ENCODE data around the gene NXPH3.
A peak's percentile ranks its signal among the peaks of the same experiment; 100 is the strongest.

The NXPH3 gene

DNA sequence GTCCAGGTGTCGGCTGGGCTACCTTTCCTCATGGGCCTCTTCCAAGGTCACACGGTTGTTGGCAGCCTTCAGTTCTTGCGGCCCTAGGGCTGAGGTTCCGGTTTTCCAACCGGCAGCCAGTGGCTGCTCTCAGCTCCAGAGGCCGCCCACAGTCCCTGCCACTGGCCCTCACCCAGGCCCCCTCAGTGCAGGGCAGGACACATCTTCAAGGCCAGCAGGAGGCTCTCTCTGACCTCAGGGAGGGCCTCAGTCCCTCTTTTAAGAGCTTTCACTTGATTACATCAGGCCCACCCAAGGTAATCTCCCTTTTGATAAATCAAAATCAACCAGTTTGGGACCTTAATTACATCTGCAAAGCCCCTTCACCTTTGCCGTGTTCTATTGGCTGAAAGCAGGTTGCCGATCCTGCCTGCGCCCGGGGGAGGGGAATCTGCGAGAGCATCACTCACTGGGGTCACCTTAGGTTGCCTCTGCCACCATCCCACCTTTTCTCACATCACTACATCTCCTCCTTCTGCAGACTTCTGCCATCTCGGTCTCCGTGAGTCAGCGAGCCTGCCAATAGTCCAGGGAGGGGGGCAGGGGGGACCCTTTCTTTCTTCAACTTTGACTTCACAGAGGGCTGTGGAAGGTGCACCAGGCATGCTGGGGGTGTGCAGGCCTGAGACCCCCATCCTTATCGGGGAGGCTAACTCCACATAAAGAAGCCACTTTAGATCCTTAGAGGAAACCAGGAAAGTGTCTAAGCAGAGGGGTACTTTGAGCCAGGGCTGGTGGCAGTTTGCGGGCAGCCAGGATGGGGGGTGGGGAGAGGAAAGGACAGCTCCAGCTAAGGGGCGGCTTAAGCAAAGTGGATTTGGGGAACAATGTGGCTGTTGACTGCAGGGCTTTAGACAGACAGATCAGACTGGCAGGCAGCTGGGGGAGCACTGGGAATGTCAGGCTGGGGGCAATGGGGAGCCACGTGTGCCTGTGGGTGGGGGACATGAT lies 28.8 kb upstream of the NXPH3 start:
- H3K4me3 ChIP-seq (ENCODE audit: low read length in 2 of 2), result no peak overlapping the region
- H3K4me2 ChIP-seq (ENCODE audit: insufficient read depth, low read length, poor library complexity, severe bottlenecking), result peak overlapping the region; percentile 3
- no peak overlapping the region for H3K27ac ChIP-seq (replicated peaks; ENCODE audit: low read length)
- peak overlapping the region; percentile 31 for H4K8ac ChIP-seq (ENCODE audit: low read depth, low read length)
- H2BK5ac ChIP-seq (ENCODE audit: low read length), result peak overlapping the region; percentile 7
- no peak for DNase-seq (ENCODE audit: low spot score)
- no peak overlapping the region for H3K4ac ChIP-seq (ENCODE audit: low read length)
- H3K36me3 ChIP-seq (replicated peaks in 1 of 2; ENCODE audit: control insufficient read depth in 2 of 2, insufficient read depth in 2 of 2, low read length in 2 of 2), result peaks cover 0 to 3% of the 10 kb centered on the region in 2 donors
- peak overlapping the region; percentile 38 for H3K23ac ChIP-seq (ENCODE audit: low read depth, low read length, poor library complexity)
- H3K27me3 ChIP-seq (ENCODE audit: control insufficient read depth in 3 of 3, insufficient read depth in 3 of 3, low read depth in 1 of 3, low read length in 3 of 3), result peaks cover 0 to 65% (median 0%) of the 10 kb centered on the region in 3 experiments
- no peak overlapping the region for H2BK120ac ChIP-seq (ENCODE audit: low read depth, low read length)
- H3K9ac ChIP-seq (ENCODE audit: low read depth, low read length, poor library complexity), result peak overlapping the region; percentile 17
- peak overlapping the region; percentile 88 for H2BK12ac ChIP-seq (ENCODE audit: low read length)
- no peak overlapping the region for H3K14ac ChIP-seq (ENCODE audit: low read length)
- peak overlapping the region; percentile 99 for H2AK5ac ChIP-seq (ENCODE audit: low read depth, low read length)
- H2BK15ac ChIP-seq (ENCODE audit: low read length), result peak overlapping the region; percentile 98
- peaks cover 0 to 31% of the 10 kb centered on the region in 2 donors for H3K4me1 ChIP-seq (ENCODE audit: control insufficient read depth in 2 of 2, insufficient read depth in 1 of 2, low read depth in 1 of 2, low read length in 2 of 2)
- WGBS, 2 donors (ENCODE audit: extremely low coverage in 2 of 2, insufficient read length in 2 of 2, insufficient replicate concordance in 1 of 2), result no CpG with 5 or more reads among the region's 18 CpGs
- H4K91ac ChIP-seq (ENCODE audit: low read depth, low read length, poor library complexity), result peak overlapping the region; percentile 48
- H3K18ac ChIP-seq (ENCODE audit: low read length), result peak overlapping the region; percentile 88
- H3K79me1 ChIP-seq (ENCODE audit: low read depth, low read length), result peaks cover 4% of the 10 kb centered on the region
- H2AFZ ChIP-seq (ENCODE audit: low read length), result no peak overlapping the region
- H3K9me3 ChIP-seq (replicated peaks in 1 of 2; ENCODE audit: control insufficient read depth in 2 of 2, insufficient read depth in 1 of 2, low read depth in 1 of 2, low read length in 2 of 2), result no peaks in the 10 kb centered on the region

DNA sequence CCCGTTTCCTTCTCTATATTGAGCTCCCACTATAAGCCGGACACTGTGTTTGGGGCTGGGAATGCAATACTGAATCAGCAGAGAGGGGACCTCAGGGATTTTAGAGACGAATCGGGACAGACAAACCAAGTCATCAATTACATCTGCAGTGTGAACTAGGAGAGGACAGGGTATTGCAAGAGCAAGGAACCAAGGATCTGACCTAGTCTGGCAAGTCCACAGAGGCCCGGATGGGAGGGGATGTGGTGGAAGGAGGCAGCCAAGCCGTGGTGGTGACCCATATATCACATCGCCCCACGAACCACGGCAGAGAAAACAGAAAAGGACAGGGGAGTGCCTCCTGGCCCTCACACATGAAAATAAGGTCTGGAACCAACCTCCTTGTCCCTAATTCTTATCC lies 28.1 kb upstream of the NXPH3 start:
- Histone ChIP-seq H4K91ac (ENCODE audit: low read depth, low read length, poor library complexity) (no peak overlapping the region), H3K4me1 (ENCODE audit: control insufficient read depth in 2 of 2, insufficient read depth in 1 of 2, low read depth in 1 of 2, low read length in 2 of 2) (peaks cover 0 to 31% of the 10 kb centered on the region in 2 donors), H3K4me3 (ENCODE audit: low read length in 2 of 2) (no peak overlapping the region), H3K79me1 (ENCODE audit: low read depth, low read length) (peaks cover 4% of the 10 kb centered on the region), H3K4me2 (ENCODE audit: insufficient read depth, low read length, poor library complexity, severe bottlenecking) (no peak overlapping the region), H3K27ac (replicated peaks; ENCODE audit: low read length) (no peak overlapping the region), H3K14ac (ENCODE audit: low read length) (no peak overlapping the region), H2BK12ac (ENCODE audit: low read length) (peak overlapping the region; percentile 64), H3K4ac (ENCODE audit: low read length) (no peak overlapping the region), H3K36me3 (replicated peaks in 1 of 2; ENCODE audit: control insufficient read depth in 2 of 2, insufficient read depth in 2 of 2, low read length in 2 of 2) (peaks cover 0 to 3% of the 10 kb centered on the region in 2 donors), H3K9me3 (replicated peaks in 1 of 2; ENCODE audit: control insufficient read depth in 2 of 2, insufficient read depth in 1 of 2, low read depth in 1 of 2, low read length in 2 of 2) (no peaks in the 10 kb centered on the region), H2BK120ac (ENCODE audit: low read depth, low read length) (no peak overlapping the region), H4K8ac (ENCODE audit: low read depth, low read length) (no peak overlapping the region), H3K18ac (ENCODE audit: low read length) (peak overlapping the region; percentile 51), H2BK15ac (ENCODE audit: low read length) (no peak overlapping the region), H2BK5ac (ENCODE audit: low read length) (no peak overlapping the region), H2AFZ (ENCODE audit: low read length) (no peak overlapping the region), H3K23ac (ENCODE audit: low read depth, low read length, poor library complexity) (no peak overlapping the region), H3K27me3 (ENCODE audit: control insufficient read depth in 3 of 3, insufficient read depth in 3 of 3, low read depth in 1 of 3, low read length in 3 of 3) (peaks cover 0 to 72% (median 0%) of the 10 kb centered on the region in 3 experiments), H3K9ac (ENCODE audit: low read depth, low read length, poor library complexity) (no peak overlapping the region), H2AK5ac (ENCODE audit: low read depth, low read length) (no peak overlapping the region)
- no peak for DNase-seq (ENCODE audit: low spot score)
- no CpG with 5 or more reads among the region's 9 CpGs for WGBS, 2 donors (ENCODE audit: extremely low coverage in 2 of 2, insufficient read length in 2 of 2, insufficient replicate concordance in 1 of 2)

GRCh38 chr17:49548051-49548505 lies 27.6 kb upstream of the NXPH3 start:
- H3K18ac ChIP-seq (ENCODE audit: low read length), result peak overlapping the region; percentile 31
- peaks cover 0 to 3% of the 10 kb centered on the region in 2 donors for H3K36me3 ChIP-seq (replicated peaks in 1 of 2; ENCODE audit: control insufficient read depth in 2 of 2, insufficient read depth in 2 of 2, low read length in 2 of 2)
- peak overlapping the region; percentile 66 for H2AK5ac ChIP-seq (ENCODE audit: low read depth, low read length)
- H3K4me3 ChIP-seq (ENCODE audit: low read length in 2 of 2), result no peak overlapping the region
- peak overlapping the region; percentile 66 for H3K9ac ChIP-seq (ENCODE audit: low read depth, low read length, poor library complexity)
- H2BK5ac ChIP-seq (ENCODE audit: low read length), result peak overlapping the region; percentile 22
- H3K79me1 ChIP-seq (ENCODE audit: low read depth, low read length), result peaks cover 4% of the 10 kb centered on the region
- H2BK15ac ChIP-seq (ENCODE audit: low read length), result peak overlapping the region; percentile 22
- H3K23ac ChIP-seq (ENCODE audit: low read depth, low read length, poor library complexity), result no peak overlapping the region
- H3K27me3 ChIP-seq (ENCODE audit: control insufficient read depth in 3 of 3, insufficient read depth in 3 of 3, low read depth in 1 of 3, low read length in 3 of 3), result peaks cover 0 to 77% (median 0%) of the 10 kb centered on the region in 3 experiments
- no peaks in the 10 kb centered on the region for H3K9me3 ChIP-seq (replicated peaks in 1 of 2; ENCODE audit: control insufficient read depth in 2 of 2, insufficient read depth in 1 of 2, low read depth in 1 of 2, low read length in 2 of 2)
- H2AFZ ChIP-seq (ENCODE audit: low read length), result no peak overlapping the region
- peak overlapping the region; percentile 89 for H4K8ac ChIP-seq (ENCODE audit: low read depth, low read length)
- no peak overlapping the region for H3K27ac ChIP-seq (replicated peaks; ENCODE audit: low read length)
- H4K91ac ChIP-seq (ENCODE audit: low read depth, low read length, poor library complexity), result no peak overlapping the region
- H3K4me2 ChIP-seq (ENCODE audit: insufficient read depth, low read length, poor library complexity, severe bottlenecking), result no peak overlapping the region
- H3K14ac ChIP-seq (ENCODE audit: low read length), result peak overlapping the region; percentile 42
- no peak overlapping the region for H3K4ac ChIP-seq (ENCODE audit: low read length)
- peaks cover 0 to 31% of the 10 kb centered on the region in 2 donors for H3K4me1 ChIP-seq (ENCODE audit: control insufficient read depth in 2 of 2, insufficient read depth in 1 of 2, low read depth in 1 of 2, low read length in 2 of 2)
- no CpG with 5 or more reads among the region's 12 CpGs for WGBS, 2 donors (ENCODE audit: extremely low coverage in 2 of 2, insufficient read length in 2 of 2, insufficient replicate concordance in 1 of 2)
- H2BK12ac ChIP-seq (ENCODE audit: low read length), result peak overlapping the region; percentile 64
- no peak overlapping the region for H2BK120ac ChIP-seq (ENCODE audit: low read depth, low read length)
- DNase-seq (ENCODE audit: low spot score), result no peak

Measured in neuronal stem cell (in vitro differentiated cells).